Activated CD4-positive, alpha-beta T cell treated with anti-CD3 and anti-CD28 coated beads, Interleukin-10, Interleukin-2, amounts not matched to agents 100 ng/mL and 50 ng/mL, durations not matched to agents 16 hours and 8 hours (primary cell): ENCODE measurements around the gene SLC22A7.
"Not testable (repeated sequence)": the region's sequence is repeated elsewhere in the genome, so short reads cannot be mapped to it uniquely, and the experiment has no call there.

Experiments
- DNase-seq: peaks from one replicate; pipeline ENCODE4 v3.0.0-alpha.2; 2020

SLC22A7 gene

DNA sequence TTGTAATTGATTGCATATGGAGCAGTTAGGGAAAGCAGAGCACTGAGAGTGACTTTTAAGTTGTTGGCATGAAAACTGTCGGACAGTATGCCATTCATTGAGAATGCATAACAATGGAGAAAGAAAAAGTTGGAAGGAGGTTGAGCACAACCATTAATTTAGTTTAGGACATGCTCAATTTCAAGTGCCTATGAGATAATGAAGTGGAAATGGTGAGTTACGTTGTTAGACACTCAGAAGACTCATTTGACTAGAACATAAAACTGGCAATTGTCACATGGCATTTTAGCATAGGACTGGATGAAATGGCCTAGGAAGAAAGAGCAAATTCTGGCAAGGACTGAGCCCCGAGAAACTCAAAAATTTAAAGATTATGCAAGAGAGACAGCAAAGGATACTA lies 49.4 kb downstream of the SLC22A7 start:
- no peak for DNase-seq

DNA sequence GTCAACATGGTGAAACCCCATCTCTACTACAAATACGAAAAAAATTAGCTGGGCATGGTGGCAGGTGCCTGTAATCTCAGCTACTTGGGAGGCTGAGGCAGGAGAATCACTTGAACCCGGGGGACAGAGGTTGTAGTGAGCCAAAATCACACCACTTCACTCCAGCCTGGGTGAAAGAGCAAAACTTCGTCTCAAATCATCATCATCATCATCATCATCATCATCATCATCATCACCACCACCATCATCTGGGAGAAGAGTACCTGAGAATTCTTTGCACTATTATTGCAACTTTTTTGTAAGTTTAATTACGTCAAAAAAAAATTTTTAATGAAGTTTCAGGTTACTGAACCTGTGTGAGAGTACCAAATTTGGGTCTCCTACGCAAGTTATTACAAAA lies 53.9 kb downstream of the SLC22A7 start:
- DNase-seq, result not testable (repeated sequence)
